ENCODE measurements around the gene CLCNKB. TPM values are rescaled to one million over a fixed set of nuclear protein-coding genes. Genes with fewer than 3 reads are reported as not detected.

Gene CLCNKB
- total RNA-seq, 1 experiment from 2014 or later, result 0.81 TPM

DNA sequence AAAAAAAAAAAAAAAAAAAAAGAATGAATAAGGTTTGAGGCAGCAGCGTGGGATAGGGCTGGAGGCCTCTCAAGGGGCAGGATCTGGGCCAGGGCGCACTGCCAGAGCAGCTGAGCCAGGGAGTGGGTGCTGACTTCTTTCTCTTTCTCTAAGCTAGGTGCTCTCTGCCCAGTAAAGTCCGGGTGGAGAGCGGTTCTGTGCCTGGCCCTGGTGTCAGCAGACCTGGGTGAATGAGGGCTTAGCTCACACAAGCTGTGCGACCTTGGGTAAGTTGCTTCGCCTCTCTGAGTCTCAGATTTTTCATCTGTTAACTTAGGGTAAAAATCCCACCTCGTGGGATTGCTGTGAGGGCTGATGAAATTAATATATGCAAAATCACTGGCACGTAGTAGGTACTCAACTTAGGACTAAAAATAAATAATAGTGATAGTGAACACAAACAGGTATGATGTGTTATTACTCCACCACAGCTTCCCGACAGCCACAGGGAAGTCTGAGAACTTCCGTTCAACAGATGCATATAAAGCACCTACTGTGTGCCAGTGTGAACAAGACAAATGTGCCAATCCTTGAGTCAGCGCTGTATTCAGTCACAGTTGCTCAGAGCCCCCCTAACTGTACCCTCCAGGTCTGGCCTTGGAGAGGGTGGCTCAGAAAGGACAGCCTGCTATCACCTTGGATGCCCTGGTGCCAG is 31.9 kb downstream of the CLCNKB start:
- RAD21 ChIA-PET (ENCODE audit: low non-redundant PET in 1 of 2, low total read pairs in 2 of 2, uncharacterized antibody in 2 of 2, unreplicated experiment in 2 of 2), result no interaction called here
- DNase-seq (ENCODE audit: low read depth, low spot score) (no peak), ATAC-seq (no peak)
- H3K27me3 ChIP-seq (ENCODE audit: insufficient read depth, low read length), result no peaks in the 10 kb centered on the region
- peak overlapping the region; percentile 87 for H3K4me2 ChIP-seq (ENCODE audit: low read length)
- peaks cover 33 to 72% of the 10 kb centered on the region in 2 experiments for H3K4me1 ChIP-seq (ENCODE audit: control insufficient read depth in 1 of 2, insufficient read depth in 2 of 2, low read length in 2 of 2)
- intact Hi-C loops (cut with micrococcal nuclease), result no loop called here
- no peak overlapping the region for H2AFZ ChIP-seq (ENCODE audit: low read depth, low read length, poor library complexity, severe bottlenecking)
- CTCF ChIA-PET, result interaction anchor here (1.5 kb wide), 1 partner anchor 112 kb away, joined by 3 read pairs; no protein-coding TSS in a partner anchor
- no peaks in the 10 kb centered on the region for H4K20me1 ChIP-seq (ENCODE audit: insufficient read depth)
- peak overlapping the region; percentile 20 to 47; a peak in 3 of 4 replicates for H3K4me3 ChIP-seq (replicated peaks in 1 of 2; ENCODE audit: low read depth in 1 of 2, low read length in 2 of 2)
- POLR2A ChIA-PET, result interaction anchor here (0.6 to 4.4 kb wide), 3 partner anchors 18 to 313 kb away, joined by 3 to 31 read pairs (median 3); no protein-coding TSS in a partner anchor
- peak overlapping the region; percentile 57 for H3K9ac ChIP-seq (ENCODE audit: low read length)
- H3K9me3 ChIP-seq (ENCODE audit: control insufficient read depth in 1 of 2, insufficient read depth in 1 of 2, low read depth in 1 of 2, low read length in 2 of 2), result no peaks in the 10 kb centered on the region
- H3K36me3 ChIP-seq (ENCODE audit: control insufficient read depth in 1 of 2, insufficient read depth in 2 of 2, low read length in 2 of 2), result no peaks in the 10 kb centered on the region
- peak overlapping the region; percentile 54 for H3K27ac ChIP-seq (ENCODE audit: low read depth, low read length)
- TF ChIP-seq, protein P1, sequence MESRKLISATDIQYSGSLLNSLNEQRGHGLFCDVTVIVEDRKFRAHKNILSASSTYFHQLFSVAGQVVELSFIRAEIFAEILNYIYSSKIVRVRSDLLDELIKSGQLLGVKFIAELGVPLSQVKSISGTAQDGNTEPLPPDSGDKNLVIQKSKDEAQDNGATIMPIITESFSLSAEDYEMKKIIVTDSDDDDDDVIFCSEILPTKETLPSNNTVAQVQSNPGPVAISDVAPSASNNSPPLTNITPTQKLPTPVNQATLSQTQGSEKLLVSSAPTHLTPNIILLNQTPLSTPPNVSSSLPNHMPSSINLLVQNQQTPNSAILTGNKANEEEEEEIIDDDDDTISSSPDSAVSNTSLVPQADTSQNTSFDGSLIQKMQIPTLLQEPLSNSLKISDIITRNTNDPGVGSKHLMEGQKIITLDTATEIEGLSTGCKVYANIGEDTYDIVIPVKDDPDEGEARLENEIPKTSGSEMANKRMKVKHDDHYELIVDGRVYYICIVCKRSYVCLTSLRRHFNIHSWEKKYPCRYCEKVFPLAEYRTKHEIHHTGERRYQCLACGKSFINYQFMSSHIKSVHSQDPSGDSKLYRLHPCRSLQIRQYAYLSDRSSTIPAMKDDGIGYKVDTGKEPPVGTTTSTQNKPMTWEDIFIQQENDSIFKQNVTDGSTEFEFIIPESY (IDR thresholded peaks at IDR 0.05; ENCODE audit: extremely low read depth, insufficient replicate concordance, low read length), result no peak
- TF ChIP-seq ELF1 (IDR thresholded peaks at IDR 0.05; ENCODE audit: borderline replicate concordance, low read depth) (no peak), RAD21 (IDR thresholded peaks at IDR 0.05; ENCODE audit: low read depth) (no peak)
- TF ChIP-seq, protein P2, sequence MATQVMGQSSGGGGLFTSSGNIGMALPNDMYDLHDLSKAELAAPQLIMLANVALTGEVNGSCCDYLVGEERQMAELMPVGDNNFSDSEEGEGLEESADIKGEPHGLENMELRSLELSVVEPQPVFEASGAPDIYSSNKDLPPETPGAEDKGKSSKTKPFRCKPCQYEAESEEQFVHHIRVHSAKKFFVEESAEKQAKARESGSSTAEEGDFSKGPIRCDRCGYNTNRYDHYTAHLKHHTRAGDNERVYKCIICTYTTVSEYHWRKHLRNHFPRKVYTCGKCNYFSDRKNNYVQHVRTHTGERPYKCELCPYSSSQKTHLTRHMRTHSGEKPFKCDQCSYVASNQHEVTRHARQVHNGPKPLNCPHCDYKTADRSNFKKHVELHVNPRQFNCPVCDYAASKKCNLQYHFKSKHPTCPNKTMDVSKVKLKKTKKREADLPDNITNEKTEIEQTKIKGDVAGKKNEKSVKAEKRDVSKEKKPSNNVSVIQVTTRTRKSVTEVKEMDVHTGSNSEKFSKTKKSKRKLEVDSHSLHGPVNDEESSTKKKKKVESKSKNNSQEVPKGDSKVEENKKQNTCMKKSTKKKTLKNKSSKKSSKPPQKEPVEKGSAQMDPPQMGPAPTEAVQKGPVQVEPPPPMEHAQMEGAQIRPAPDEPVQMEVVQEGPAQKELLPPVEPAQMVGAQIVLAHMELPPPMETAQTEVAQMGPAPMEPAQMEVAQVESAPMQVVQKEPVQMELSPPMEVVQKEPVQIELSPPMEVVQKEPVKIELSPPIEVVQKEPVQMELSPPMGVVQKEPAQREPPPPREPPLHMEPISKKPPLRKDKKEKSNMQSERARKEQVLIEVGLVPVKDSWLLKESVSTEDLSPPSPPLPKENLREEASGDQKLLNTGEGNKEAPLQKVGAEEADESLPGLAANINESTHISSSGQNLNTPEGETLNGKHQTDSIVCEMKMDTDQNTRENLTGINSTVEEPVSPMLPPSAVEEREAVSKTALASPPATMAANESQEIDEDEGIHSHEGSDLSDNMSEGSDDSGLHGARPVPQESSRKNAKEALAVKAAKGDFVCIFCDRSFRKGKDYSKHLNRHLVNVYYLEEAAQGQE (IDR thresholded peaks at IDR 0.05; ENCODE audit: low read depth), result no peak
- TSS peak; percentile 83 for BruUV-seq (replicated peaks)
- H3K79me2 ChIP-seq (ENCODE audit: insufficient read depth, low read length), result no peaks in the 10 kb centered on the region
- no peaks in the 10 kb centered on the region for H3K9me2 ChIP-seq (ENCODE audit: insufficient read depth)

All from HCT116 (cell line).